Gastroesophageal sphincter (tissue), 3 donors: ENCODE results near the gene BMP10.

Experiments used
- CTCF ChIP-seq, 4 experiments: fragments of 200-600 bp in 2 of 4; fragments of 450-650 bp in 2 of 4; sonication (generic) in 1 of 4; IDR thresholded peaks; one replicate each; pipeline ENCODE4 v1.5.1; 2017 to 2019; ENCODE audit warnings: antibody characterized with exemption in 4 of 4, mild to moderate bottlenecking in 2 of 4, moderate library complexity in 2 of 4
- EP300 ChIP-seq: sonication (generic); formaldehyde crosslinking; IDR thresholded peaks from one replicate; pipeline ENCODE4 v1.6.1; 2017; ENCODE audit warnings: antibody characterized with exemption, mild to moderate bottlenecking
- POLR2A ChIP-seq, 2 donors: fragments of 450-650 bp; IDR thresholded peaks; one replicate each; pipeline ENCODE4 v1.6.1; 2017; ENCODE audit warnings: antibody characterized with exemption in 2 of 2, mild to moderate bottlenecking in 2 of 2, moderate library complexity in 1 of 2

- no peak for TF ChIP-seq CTCF (IDR thresholded peaks at IDR 0.05)
- no peak for TF ChIP-seq POLR2A (IDR thresholded peaks at IDR 0.05)
- TF ChIP-seq EP300 = no peak
Measured at GRCh38 chr2:68912732-68913131, 41.5 kb upstream of the BMP10 start.
